Forelimb muscle (tissue), 1 donor: ENCODE results near the gene BPIFB1. TPM values are rescaled to one million over a fixed set of nuclear protein-coding genes. Genes with fewer than 3 reads are reported as not detected.

Source experiments
- DNase-seq: peaks from one replicate; pipeline ENCODE4 v3.0.0-alpha.2; 2013; ENCODE audit warnings: low read depth
- polyA plus RNA-seq: library from polyadenylated mRNA; unstranded; fragments of 120-200 nt; gene quantifications from one replicate; pipeline ENCODE4 v1.2.1, GENCODE V29; 2013; ENCODE audit not compliant: insufficient read length

BPIFB1 gene
- polyA plus RNA-seq, 1 donor, result not detected

DNA sequence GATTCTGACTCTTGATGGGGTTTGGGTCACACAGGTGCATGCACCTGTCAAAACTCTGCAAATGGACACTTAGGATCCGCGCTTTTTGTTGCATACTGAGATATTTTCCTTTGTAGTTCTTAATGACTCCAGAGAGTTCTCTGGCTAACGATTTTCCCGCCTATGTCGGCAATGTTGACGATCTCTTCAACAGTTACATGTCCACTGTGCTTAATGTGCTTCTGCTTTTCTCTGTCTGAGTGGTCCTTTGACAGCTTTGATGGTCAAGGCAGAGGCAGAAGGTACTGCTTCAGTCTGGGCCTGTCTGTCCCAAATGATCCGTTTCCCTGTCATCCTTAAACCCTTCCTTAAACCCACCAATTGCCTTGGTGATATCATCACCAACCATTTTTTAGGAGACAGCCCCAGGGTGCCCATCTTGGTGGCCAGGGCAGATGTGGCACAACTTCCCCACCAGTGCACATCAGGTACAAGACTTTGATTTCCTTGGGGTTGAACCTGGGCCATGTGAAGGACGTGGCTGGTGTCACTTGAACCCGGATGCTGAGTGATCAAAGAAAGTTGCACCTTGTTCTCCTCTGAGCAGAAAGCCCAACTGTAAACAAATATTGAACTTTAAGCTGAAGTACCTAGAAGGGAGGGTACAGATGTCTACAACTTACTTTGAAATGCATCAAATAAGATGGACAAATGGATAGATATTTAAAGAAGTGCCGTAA is 10.7 kb upstream of the BPIFB1 start:
- no peak for DNase-seq

DNA sequence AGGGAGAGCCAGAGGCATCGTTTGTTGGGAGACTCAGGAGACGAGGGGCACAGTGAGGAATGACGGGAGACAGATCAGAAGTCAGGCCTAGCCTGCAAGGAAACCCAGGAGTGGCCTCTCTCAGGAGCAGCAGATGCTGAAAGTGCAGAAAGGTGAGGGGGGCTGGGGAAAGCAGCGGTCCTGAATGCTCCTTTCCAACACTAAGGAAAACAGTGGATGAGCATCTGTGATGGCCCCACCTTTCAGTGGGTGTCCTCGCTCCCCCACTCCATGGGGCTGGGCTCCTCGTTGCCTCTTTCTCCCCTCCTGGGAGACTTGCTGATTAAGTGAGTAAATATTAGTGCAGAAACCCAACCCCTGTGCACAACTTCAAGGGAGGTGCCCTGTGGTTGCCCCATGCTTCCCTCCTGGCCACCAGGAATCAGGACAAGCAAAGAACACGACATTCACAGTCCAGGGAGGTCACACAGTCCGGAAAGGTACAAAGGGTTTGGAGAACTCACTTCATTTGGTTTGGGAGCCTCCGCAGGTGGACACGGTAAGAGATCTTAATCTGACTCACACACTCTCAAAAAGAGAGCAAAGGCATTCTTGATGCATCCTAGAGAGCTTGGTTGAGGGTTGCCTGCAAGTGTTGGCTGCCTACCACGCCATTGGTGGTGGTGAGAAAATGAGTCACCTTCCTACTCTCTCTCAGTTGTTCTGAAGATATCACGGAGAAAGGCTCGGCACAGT is 9.7 kb upstream of the BPIFB1 start:
- DNase-seq, result no peak

DNA sequence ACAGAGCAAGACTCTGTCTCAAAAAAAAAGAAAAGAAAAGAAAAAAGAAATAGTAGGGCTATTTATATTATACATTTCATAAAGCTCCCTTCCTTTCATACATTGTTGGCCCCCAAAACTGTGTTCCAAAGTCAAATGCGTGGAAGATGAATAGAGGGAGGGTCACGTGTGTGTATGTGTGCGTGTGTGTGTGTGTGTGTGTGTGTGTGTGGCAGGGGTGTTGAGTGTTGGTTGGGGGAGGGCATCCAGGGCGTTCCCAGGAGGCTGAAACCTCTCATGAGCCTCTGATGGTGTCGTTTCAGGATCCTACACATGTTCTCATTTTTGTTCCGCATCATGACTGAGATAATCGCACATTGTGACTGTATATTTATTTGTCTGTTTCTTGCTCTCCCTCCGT is 7.8 kb upstream of the BPIFB1 start:
- DNase-seq, result no peak

DNA sequence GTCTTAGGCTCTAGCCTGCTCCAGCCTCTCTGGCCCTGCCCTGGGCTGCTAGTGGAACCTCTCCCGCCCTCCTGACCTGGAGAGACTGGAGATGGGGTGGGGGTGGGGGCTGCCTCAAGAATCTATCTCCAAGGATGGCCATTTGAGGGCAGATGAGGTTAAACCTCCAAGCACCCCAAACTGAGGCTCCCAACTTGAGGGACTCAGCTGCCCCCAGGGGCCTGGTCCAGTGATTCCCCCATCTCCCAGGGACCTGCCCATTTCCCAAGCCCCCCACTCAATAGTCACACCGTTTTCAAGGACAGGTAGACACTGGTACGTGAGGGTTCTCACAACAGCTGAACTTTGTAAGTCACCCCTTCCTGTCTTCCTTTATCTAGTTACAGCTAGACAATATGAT is 7.1 kb upstream of the BPIFB1 start:
- DNase-seq, result no peak

DNA sequence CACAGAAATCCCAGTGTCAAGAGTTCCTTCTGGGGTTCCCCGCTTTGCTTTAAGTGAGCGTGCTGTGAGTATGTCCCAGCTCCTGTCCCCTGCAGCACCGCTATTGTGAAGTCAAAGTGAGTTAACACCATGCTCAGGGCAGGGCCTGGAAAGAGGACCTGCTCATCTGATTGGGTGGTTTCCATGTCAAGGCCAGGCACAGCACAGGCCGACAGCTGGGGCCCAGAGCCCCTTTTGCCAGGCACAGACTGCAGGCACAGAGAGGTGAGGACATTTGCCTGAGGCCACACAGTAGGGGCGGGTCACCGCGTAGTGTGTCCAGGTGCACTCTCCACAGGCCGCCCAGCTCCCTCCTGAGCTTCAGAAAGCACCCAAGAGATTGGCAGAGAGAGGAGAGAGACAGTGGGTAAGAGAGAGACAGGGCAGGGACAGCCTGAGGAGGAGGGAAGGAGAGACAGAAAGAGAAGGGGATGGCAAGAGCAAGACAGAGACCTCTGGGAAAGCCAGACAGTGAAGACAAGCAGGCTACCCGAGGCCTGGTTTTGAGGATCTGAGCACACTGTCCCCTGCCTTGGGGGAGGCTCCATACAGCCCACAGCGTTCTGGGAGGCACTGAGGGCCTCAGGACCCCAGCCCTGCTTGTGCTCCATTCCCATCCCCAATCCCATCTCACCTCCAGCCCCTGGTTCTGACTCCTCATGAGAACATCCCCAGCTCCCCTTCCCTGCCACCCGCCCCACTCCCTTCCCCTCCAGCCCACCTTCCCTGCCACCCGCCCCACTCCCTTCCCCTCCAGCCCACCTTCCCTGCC is 6.5 kb upstream of the BPIFB1 start:
- DNase-seq, result no peak

DNA sequence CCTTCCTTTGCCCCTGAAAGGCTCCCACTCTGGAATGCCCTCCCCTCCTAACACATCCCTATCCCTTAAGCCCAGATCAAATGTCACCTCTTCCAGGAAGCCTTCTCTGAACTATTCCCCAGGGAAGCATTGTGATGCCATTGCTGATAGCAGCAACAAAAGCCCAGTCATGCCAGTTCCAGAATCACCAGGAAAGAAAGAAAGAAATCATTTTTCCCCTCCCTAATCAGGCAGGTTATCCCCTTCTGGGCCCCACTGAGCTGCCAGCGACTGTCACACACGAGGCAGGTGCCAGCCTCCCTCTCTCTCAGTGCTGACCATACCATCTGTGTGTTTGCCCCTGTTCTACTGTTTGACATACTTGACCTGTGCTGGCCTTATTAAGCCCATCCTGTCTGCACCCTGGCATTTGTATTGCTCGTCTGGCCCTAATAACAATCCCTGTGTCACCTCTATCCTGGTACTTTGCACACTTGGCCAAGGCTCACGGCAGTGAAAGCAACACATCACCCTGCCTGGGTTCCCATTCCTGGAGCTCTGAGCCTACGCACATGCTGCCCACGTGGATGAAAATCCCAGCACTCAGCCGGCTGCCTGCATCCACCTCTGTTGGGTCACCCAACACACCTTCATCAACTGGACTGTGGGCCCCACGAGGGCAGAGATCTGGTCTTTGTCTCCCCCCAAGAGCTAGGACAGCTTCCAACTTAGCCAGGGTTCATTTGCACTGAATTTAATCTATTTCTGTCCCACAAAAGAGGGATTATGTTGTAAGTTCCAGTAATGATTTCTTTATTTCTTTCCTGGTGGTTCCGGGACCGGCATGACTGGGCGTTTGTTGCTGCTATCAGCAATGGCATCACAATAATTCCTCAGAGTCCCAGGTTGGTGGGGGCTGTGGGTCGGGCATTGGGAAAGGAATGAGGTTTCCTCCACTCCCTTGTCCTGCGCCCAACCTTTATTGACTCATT is 5.3 kb upstream of the BPIFB1 start:
- no peak for DNase-seq

DNA sequence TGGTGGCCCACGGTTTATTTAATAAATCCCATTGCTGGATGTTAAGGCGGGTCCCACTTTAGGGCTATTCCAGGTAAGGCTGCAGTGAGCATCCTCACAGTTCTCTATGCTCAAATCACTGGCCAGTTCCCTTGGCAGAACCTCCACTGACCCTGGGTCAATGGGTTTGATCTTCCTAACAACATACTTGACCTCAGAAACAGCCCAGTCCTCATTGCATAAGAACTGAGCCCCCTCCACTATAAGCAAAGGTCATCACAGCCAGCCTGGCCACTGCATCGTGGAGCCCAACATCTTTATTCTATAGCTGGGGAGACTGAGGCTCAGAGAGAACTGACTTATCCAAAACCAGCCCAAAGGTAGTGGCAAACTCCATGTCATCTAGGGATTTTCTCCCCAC is 4.3 kb upstream of the BPIFB1 start:
- no peak for DNase-seq

DNA sequence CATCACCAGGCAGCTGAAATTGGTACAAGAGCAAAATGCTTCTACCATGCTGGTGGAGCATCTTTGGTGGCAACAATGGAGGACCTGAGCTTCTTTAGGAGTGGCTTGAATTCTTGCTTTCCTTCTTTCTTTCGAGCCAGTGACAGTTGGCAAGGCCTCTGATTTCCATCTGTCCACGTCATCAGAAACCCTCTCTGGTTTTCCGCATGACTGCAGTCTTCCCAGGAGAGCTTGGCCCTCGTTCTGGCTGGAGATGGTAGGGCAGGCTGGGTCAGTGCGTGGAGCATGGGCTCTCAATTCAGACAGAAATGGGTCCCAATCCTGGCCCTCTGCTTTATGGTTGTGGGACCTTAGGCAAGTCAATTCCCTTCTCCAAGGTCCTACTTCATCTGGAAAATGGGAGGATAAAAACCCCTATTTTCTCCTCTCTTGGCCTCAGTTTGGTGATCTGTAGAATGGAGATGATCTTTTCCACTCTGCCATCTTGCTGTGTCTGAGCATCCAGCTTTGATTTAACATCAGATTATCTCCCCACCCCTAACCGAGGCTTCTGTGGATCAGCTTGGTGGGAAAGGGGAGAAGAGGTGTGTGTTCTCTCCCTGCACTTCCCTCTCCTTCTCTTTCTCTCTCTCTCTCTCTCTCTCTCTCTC is 3.6 kb upstream of the BPIFB1 start:
- no peak for DNase-seq

DNA sequence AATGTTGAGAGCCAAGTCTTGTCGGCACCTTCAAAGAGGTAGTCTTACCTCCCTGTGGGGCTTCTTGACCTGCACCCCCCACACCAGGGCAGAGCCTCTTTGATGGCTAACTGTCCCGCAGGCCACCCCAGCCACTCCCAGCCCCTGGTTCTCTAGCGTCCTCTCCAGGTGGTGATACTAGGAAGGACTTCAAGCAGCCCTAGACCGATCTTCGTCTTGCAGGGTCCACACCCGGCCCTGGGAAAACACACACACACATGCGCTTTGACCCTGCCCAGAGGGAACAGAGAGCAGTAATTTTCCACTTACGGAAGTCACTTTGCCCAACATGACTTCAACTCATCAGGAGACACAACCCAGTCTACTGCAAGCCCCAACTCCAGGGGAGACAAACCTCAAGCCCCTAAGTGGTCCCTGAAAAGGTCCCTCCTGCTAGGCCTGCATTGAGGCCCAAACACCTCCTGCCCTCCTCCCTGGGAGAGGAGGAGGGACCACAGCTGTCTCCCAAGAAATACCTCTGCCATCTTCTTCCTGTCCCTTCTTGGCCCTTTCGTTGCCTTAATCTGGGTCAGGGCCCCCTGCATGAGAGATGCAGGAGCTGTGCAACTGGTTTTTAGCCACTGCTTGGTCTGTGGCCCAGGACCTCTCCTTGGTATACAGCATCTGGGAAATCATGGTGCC is 2.9 kb upstream of the BPIFB1 start:
- DNase-seq, result no peak

DNA sequence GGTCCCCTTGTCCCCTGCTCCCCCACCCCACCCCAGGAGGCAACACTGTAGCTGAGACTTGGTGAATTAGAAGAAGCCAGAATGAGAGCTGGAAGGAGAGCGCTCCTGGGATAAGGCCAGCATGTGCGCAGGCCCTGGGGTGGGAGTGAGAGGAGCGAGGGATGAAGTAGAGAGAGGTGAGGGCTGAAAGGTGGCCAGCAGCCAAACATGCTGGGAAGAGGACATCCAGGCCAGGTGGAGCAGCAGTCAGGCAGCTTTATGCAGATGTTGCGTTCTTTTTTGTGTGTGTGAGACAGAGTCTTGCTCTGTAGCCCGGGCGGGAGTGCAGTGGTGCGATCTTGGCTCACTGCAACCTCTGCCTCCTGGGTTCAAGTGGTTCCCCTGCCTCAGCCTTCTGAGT is 2.2 kb upstream of the BPIFB1 start:
- DNase-seq, result no peak

DNA sequence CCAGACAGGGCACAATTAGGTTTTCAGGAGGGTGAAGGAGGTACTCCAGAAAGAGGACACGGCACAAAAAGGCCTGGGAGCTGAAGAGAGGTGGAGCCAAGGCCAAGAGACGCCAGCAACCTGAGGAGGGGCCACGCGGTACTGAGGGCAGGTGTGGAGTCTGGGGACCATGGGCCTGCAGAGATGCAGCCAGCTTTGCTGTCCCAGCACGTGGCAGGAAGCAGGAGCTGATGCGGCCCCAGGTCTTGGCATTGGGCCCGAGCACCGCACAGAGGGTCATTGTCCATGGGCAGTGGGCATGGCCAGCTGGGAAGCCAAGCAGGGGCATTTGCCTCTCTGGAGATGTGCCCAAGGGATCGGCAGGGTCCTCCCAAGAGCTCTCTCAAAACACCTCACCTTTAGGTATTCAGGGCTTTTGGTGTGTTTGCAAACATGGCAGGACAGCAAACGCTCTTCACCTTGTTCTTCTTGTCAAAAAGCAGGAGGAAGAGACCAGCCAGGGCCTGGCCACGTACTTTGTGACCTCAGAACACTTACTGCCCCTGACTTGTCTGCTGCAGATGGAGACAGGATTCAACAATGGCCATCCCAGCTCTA is 1.4 kb upstream of the BPIFB1 start:
- no peak for DNase-seq

DNA sequence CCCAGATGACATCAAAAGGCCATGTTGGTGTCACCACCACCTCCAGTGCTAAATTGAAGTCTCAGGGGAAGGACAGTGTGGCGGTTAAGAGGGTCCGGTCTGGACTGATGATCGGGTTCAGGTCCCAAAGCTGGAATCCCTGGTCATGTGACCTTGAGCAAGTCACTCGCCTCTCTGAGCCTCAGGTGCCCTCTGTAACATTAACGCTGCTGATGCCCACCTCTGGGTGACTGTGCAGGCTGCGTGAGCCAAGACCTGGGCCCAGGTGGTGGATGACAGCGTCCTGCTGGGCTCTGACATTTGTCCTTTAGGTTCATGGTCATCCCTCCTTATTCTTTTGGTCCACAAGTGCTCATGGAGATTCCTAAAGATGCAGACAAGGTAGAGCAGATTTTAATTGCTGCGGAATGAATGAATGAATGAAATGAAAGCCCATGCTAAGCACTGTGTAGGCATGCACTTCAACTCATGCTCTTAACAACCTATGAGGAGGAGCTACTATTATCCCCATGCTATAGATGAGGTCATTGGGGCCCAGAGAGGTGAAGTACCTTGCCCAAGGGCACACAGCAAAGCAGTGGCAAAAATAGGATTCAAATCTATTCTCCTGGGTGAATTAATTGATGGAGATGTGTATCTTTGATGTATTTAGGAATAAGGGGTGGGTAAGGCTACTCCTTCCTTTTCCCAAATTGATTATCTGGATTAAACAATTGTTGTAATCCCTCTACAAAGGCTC is 649 bp upstream of the BPIFB1 start:
- no peak for DNase-seq

DNA sequence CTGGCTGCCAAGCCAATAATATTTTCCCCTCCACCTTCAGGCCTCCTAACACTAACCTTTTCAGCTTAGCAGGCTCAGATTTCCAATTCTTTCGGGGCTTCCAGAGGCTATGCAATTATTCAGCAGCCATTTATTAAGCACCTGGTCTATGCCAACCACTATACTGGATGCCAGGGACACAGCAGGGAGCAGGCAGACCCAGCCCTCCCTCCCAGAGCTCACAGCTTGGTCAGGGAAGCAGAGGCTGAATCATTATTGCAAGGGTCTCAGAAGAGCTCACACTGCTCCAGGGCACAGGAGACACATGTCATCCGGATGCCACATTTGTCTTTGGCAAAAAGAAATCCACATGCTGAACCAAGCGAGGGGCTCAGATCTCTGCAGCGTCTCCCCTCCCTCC is 1.3 kb downstream of the BPIFB1 start:
- DNase-seq, result no peak

DNA sequence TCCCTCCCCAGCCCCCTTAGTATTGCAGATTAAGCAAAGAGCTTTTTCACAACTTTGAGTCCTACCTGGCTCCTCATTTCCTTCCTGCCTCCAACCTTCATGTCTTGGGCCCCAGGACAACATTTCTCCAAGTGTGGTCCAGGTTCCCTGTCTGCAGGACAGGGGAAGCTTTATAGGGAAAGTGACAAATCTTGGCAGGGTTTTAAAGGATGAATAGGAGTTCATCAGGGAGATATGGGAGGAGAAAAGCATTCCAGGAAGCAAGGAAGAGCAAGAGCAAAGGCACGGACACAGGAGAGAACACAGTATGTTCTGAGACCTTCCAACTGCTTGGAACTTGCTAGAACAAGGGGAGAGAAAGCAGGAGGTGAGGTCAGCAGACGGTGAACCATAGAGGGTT is 1.9 kb downstream of the BPIFB1 start:
- DNase-seq, result no peak

DNA sequence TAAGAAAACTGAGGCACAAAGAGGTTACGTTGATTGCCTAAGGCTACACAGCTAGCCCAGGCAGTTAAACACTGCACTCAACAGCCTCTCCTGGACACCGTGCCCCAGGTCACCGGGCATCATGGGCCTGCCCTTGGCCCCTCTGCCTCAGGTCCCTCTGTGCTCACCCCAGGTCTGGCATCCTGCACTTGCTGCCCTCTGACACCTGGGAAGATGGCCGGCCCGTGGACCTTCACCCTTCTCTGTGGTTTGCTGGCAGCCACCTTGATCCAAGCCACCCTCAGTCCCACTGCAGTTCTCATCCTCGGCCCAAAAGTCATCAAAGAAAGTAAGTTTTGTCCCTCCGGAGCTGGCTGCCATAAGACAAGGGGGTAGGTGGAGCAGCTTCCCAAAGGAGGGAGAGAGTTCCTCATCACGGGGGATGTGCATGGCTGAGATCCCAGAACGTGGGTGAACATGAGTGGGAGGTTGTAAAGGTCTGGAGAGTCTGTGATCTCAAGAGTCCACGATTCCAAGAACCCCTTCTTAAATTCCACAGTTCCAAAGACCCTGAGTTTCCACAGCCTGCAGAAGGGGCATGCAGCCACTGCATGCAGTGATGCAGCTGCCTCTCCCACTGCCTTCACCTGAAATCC is 3.0 kb downstream of the BPIFB1 start:
- DNase-seq, result no peak

DNA sequence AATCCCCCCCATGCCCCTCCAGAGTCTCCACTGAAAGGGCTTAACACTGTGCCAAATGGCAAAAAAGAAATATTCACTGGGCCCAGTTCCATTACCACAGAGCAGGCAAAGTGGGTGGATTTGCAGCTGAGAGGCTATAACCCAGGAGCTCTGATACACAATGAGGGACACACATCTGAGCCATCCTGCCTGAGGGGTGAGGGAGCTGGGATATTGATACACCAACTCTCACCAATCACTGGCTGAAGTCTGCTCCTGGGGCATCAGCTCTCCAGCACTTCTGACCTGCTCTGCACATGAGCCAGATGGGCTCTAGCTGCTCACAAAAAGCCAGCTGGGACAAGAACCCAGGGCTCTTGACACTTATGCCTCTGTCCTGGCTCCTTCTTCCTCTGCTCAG is 4.9 kb downstream of the BPIFB1 start:
- DNase-seq, result no peak

DNA sequence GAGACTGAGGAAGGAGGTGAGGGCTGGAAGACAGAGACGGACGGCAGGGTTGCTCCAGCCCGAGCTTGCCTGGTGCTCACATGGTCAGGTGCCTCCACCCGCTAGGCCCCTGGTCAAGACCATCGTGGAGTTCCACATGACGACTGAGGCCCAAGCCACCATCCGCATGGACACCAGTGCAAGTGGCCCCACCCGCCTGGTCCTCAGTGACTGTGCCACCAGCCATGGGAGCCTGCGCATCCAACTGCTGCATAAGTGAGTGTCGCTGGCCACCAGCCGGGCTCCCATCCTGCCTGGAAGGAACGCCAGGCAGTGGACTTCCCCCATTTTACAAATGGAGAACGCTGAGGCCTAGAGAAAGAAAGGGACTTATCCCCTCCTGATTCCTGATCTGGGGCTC is 7.8 kb downstream of the BPIFB1 start:
- no peak for DNase-seq

DNA sequence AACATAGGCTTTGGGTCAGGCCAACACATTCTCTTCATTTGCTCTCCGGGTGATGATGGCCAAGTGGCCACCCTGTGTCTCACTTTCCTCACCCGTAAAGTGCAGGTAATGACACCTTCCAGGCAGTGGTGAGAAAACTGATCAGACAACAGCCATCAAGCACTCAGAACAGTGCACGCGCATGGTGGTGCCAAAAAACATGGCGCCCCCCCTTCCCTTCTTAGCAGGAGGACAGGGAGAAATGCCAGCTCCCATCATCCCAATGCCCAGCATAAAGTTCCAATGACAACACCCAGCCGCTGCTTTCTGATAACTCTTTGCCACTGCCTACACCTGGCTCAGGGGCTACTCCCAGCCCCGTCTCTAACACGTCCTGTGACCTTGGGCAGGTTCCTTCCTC is 8.4 kb downstream of the BPIFB1 start:
- DNase-seq, result no peak

DNA sequence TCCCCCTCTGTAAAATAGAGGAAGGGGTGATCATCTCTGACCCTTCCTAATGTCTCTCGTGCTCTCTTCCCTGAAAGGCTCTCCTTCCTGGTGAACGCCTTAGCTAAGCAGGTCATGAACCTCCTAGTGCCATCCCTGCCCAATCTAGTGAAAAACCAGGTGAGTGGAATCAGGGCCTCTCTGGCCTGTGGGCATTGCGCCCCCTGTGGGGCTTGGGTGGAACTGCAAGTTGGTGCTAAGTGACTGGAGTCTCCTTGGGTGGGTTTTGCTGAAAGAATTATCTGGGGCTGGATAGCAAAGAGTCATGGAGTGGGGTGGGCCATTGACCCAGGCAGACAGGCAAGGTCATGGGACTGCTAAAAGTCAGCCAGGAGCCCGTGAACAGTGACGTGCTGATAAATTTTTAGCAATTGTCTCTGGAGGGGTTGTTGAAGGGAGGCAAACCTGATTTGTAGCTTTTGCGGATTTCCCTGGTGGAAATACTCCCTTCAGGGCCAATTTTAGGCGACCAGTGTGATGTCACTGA is 8.9 kb downstream of the BPIFB1 start:
- DNase-seq, result no peak
